HEK293 (cell line): ENCODE measurements around the gene CDH8.

ENCODE experiments used
- CTCF ChIA-PET: fragments of 350-600 bp; formaldehyde crosslinking; extraction: SDS; loops from one replicate; lab custom pipeline; 2021; ENCODE audit warnings: antibody characterized with exemption; lab: Yijun Ruan, JAX
- POLR2A ChIA-PET: fragments of 300-600 bp; formaldehyde crosslinking; extraction: SDS; loops from one replicate; lab custom pipeline; 2020; ENCODE audit warnings: antibody characterized with exemption, inconsistent platforms; lab: Yijun Ruan, JAX
- H3K27ac ChIP-seq: fragments of 200-500 bp; sonication (Bioruptor generic); 2 replicates; pipeline ENCODE4 v1.5.1; 2014; ENCODE audit warnings: low read depth, low read length, control low read depth, inconsistent platforms; ENCODE audit errors: extremely low read depth
- H3K36me3 ChIP-seq, 2 experiments: fragments of 200-500 bp in 1 of 2; sonication (Bioruptor generic) in 1 of 2; 1 replicate in 1 of 2; 2 replicates in 1 of 2; pipeline ENCODE4 v1.5.1; 2014 to 2017; ENCODE audit warnings: inconsistent platforms in 2 of 2, low read length in 2 of 2; ENCODE audit not compliant: control insufficient read depth in 2 of 2, insufficient read depth in 1 of 2
- H3K4me1 ChIP-seq: fragments of 200-500 bp; sonication (Bioruptor generic); 2 replicates; pipeline ENCODE4 v1.5.1; 2014; ENCODE audit warnings: mild to moderate bottlenecking, low read length, inconsistent platforms; ENCODE audit not compliant: control insufficient read depth, insufficient read depth
- H3K4me3 ChIP-seq: 2 replicates; pipeline ENCODE4 v1.5.1; 2011; ENCODE audit warnings: low read depth, mild to moderate bottlenecking, control low read depth, low read length, moderate library complexity
- H3K9me3 ChIP-seq: fragments of 200-500 bp; sonication (Bioruptor generic); 2 replicates; pipeline ENCODE4 v1.5.1; 2014; ENCODE audit warnings: low read depth, low read length, inconsistent platforms; ENCODE audit not compliant: control insufficient read depth, insufficient read depth
- ELK4 ChIP-seq: IDR thresholded peaks from 2 replicates; pipeline ENCODE4 v1.6.1; 2011; ENCODE audit warnings: mild to moderate bottlenecking, low read depth, low read length, borderline replicate concordance
- FEZF1 ChIP-seq: fragments of 450-650 bp; formaldehyde crosslinking; IDR thresholded peaks from 2 replicates; pipeline ENCODE4 v1.5.1; 2016; ENCODE audit warnings: missing biosample characterization, missing genetic modification characterization
- GLI4 ChIP-seq: fragments of 450-650 bp; formaldehyde crosslinking; IDR thresholded peaks from 2 replicates; pipeline ENCODE4 v1.5.1; 2016; ENCODE audit warnings: missing biosample characterization, missing genetic modification characterization
- GLIS1 ChIP-seq: fragments of 450-650 bp; formaldehyde crosslinking; IDR thresholded peaks from 2 replicates; pipeline ENCODE4 v1.5.1; 2016; ENCODE audit warnings: missing biosample characterization, missing genetic modification characterization
- KLF10 ChIP-seq: fragments of 450-650 bp; IDR thresholded peaks from 2 replicates; pipeline ENCODE4 v1.5.1; 2018; ENCODE audit warnings: missing biosample characterization, mild to moderate bottlenecking, missing genetic modification characterization
- KLF16 ChIP-seq: fragments of 450-650 bp; formaldehyde crosslinking; IDR thresholded peaks from 2 replicates; pipeline ENCODE4 v1.5.1; 2017; ENCODE audit warnings: missing biosample characterization, missing genetic modification characterization
- SCRT1 ChIP-seq: fragments of 450-650 bp; formaldehyde crosslinking; IDR thresholded peaks from 2 replicates; pipeline ENCODE4 v1.5.1; 2016; ENCODE audit warnings: missing biosample characterization, missing genetic modification characterization, borderline replicate concordance
- TRIM28 ChIP-seq: IDR thresholded peaks from 2 replicates; pipeline ENCODE4 v1.6.1; 2011; ENCODE audit warnings: low read length, control low read depth, borderline replicate concordance
- ZBTB48 ChIP-seq: fragments of 450-650 bp; formaldehyde crosslinking; IDR thresholded peaks from 2 replicates; pipeline ENCODE4 v1.5.1; 2016; ENCODE audit warnings: missing biosample characterization, missing genetic modification characterization
- ZFP69B ChIP-seq: fragments of 450-650 bp; formaldehyde crosslinking; IDR thresholded peaks from 2 replicates; pipeline ENCODE4 v1.5.1; 2016; ENCODE audit warnings: missing biosample characterization, missing genetic modification characterization
- ZNF16 ChIP-seq: fragments of 450-650 bp; formaldehyde crosslinking; IDR thresholded peaks from 2 replicates; pipeline ENCODE4 v1.5.1; 2016; ENCODE audit warnings: low read depth, missing biosample characterization, missing genetic modification characterization
- ZNF19 ChIP-seq: fragments of 450-650 bp; formaldehyde crosslinking; IDR thresholded peaks from 2 replicates; pipeline ENCODE4; 2016; ENCODE audit warnings: missing biosample characterization, missing genetic modification characterization, low read depth
- ZNF202 ChIP-seq: fragments of 450-650 bp; formaldehyde crosslinking; IDR thresholded peaks from 2 replicates; pipeline ENCODE4 v1.5.1; 2016; ENCODE audit warnings: missing biosample characterization, missing genetic modification characterization, borderline replicate concordance
- ZNF223 ChIP-seq: fragments of 450-650 bp; formaldehyde crosslinking; IDR thresholded peaks from 2 replicates; pipeline ENCODE4 v1.5.1; 2016; ENCODE audit warnings: missing biosample characterization, missing genetic modification characterization
- ZNF23 ChIP-seq: fragments of 450-650 bp; formaldehyde crosslinking; IDR thresholded peaks from 2 replicates; pipeline ENCODE4 v1.5.1; 2016; ENCODE audit warnings: missing biosample characterization, missing genetic modification characterization, borderline replicate concordance
- ZNF24 ChIP-seq: fragments of 450-650 bp; formaldehyde crosslinking; IDR thresholded peaks from 2 replicates; pipeline ENCODE4 v1.5.1; 2016; ENCODE audit warnings: missing biosample characterization, missing genetic modification characterization
- ZNF302 ChIP-seq: fragments of 450-650 bp; formaldehyde crosslinking; IDR thresholded peaks from 2 replicates; pipeline ENCODE4 v1.5.1; 2016; ENCODE audit warnings: missing biosample characterization, missing genetic modification characterization, low read depth
- ZNF354C ChIP-seq: fragments of 450-650 bp; formaldehyde crosslinking; IDR thresholded peaks from 2 replicates; pipeline ENCODE4 v1.5.1; 2016; ENCODE audit warnings: missing biosample characterization, missing genetic modification characterization, low read depth, borderline replicate concordance
- ZNF366 ChIP-seq: fragments of 450-650 bp; formaldehyde crosslinking; conservative IDR thresholded peaks from 2 replicates; pipeline ENCODE4 v1.5.1; 2016; ENCODE audit warnings: missing biosample characterization, missing genetic modification characterization
- ZNF391 ChIP-seq: fragments of 450-650 bp; formaldehyde crosslinking; IDR thresholded peaks from 2 replicates; pipeline ENCODE4 v1.5.1; 2016; ENCODE audit warnings: low read depth, missing biosample characterization, missing genetic modification characterization, borderline replicate concordance
- ZNF561 ChIP-seq: fragments of 450-650 bp; IDR thresholded peaks from 2 replicates; pipeline ENCODE4 v1.5.1; 2018; ENCODE audit warnings: missing biosample characterization, missing genetic modification characterization, borderline replicate concordance
- ZNF580 ChIP-seq: fragments of 450-650 bp; formaldehyde crosslinking; IDR thresholded peaks from 2 replicates; pipeline ENCODE4 v1.5.1; 2016; ENCODE audit warnings: missing biosample characterization, missing genetic modification characterization
- ZNF626 ChIP-seq: fragments of 450-650 bp; sonication (Bioruptor Pico); formaldehyde crosslinking; IDR thresholded peaks from 2 replicates; pipeline ENCODE4 v1.5.1; 2018; ENCODE audit warnings: missing biosample characterization, missing genetic modification characterization, inconsistent platforms
- ZNF629 ChIP-seq: fragments of 450-650 bp; formaldehyde crosslinking; IDR thresholded peaks from 2 replicates; pipeline ENCODE4 v1.5.1; 2017; ENCODE audit warnings: missing biosample characterization, missing genetic modification characterization
- ZNF639 ChIP-seq: fragments of 450-650 bp; formaldehyde crosslinking; IDR thresholded peaks from 2 replicates; pipeline ENCODE4 v1.5.1; 2016; ENCODE audit warnings: missing biosample characterization, missing genetic modification characterization
- ZNF701 ChIP-seq: fragments of 450-650 bp; formaldehyde crosslinking; IDR thresholded peaks from 2 replicates; pipeline ENCODE4 v1.5.1; 2016; ENCODE audit warnings: missing biosample characterization, missing genetic modification characterization
- ZNF76 ChIP-seq: fragments of 450-650 bp; formaldehyde crosslinking; IDR thresholded peaks from 2 replicates; pipeline ENCODE4; 2016; ENCODE audit warnings: low read depth, missing biosample characterization, missing genetic modification characterization, borderline replicate concordance
- ZNF837 ChIP-seq: fragments of 450-650 bp; formaldehyde crosslinking; IDR thresholded peaks from 2 replicates; pipeline ENCODE4 v1.5.1; 2016; ENCODE audit warnings: missing biosample characterization, missing genetic modification characterization

Gene CDH8

GRCh38 chr16:62018301-62019060 lies 17.8 kb downstream of the CDH8 start:
- H3K9me3 ChIP-seq: no peaks in the 10 kb centered on the region
- TF ChIP-seq ZNF580 (tag by site-specific recombination): no peak
- no peak for TF ChIP-seq ZFP69B (tag by site-specific recombination)
- no peak for TF ChIP-seq GLI4 (tag by site-specific recombination)
- no peak for TF ChIP-seq ZNF16 (tag by site-specific recombination)
- no peak for TF ChIP-seq ZNF626 (tag by site-specific recombination)
- TF ChIP-seq ZNF19 (tag by site-specific recombination): no peak
- no peak for TF ChIP-seq ZNF24
- TF ChIP-seq ZNF354C (tag by site-specific recombination): no peak
- no peak for TF ChIP-seq SCRT1 (tag by site-specific recombination)
- TF ChIP-seq GLIS1 (tag by site-specific recombination): no peak
- TF ChIP-seq ZNF837: no peak
- TF ChIP-seq ELK4: no peak
- no peak for TF ChIP-seq ZNF202
- TF ChIP-seq ZNF23 (tag by site-specific recombination): no peak
- H3K4me1 ChIP-seq: no peaks in the 10 kb centered on the region
- no peak overlapping the region for H3K4me3 ChIP-seq
- CTCF ChIA-PET: no interaction called here
- POLR2A ChIA-PET: no interaction called here
- H3K36me3 ChIP-seq: no peaks in the 10 kb centered on the region
- no peak overlapping the region for H3K27ac ChIP-seq

- no peak overlapping the region for H3K27ac ChIP-seq
- no peaks in the 10 kb centered on the region for H3K4me1 ChIP-seq
- H3K9me3 ChIP-seq: no peaks in the 10 kb centered on the region
- ChIA-PET POLR2A (no interaction called here), CTCF (interaction anchor here (1.6 kb wide), 1 partner anchor 63 kb away, joined by 3 read pairs; no protein-coding TSS in a partner anchor)
- H3K36me3 ChIP-seq: no peaks in the 10 kb centered on the region
- TF ChIP-seq ZBTB48 (tag by site-specific recombination) (no peak), TRIM28 (peak; percentile 38; the same call in 1 of the 2 replicates)
- H3K4me3 ChIP-seq: no peak overlapping the region
Measured at GRCh38 chr16:62014319-62014923, 21.8 kb downstream of the CDH8 start.

- CTCF ChIA-PET: no interaction called here
Measured at GRCh38 chr16:62010186-62010585, 26.1 kb downstream of the CDH8 start.

More at GRCh38 chr16:62010186-62010585, 26.1 kb downstream of the CDH8 start:
- TF ChIP-seq ZNF302: no peak
- no peak for TF ChIP-seq FEZF1
- no peak for TF ChIP-seq ZNF223
- no peak for TF ChIP-seq KLF10
- TF ChIP-seq ZNF24: no peak
- TF ChIP-seq ZNF561 (tag by site-specific recombination): no peak
- no peak for TF ChIP-seq ZNF366
- TF ChIP-seq ZNF639 (tag by site-specific recombination): no peak
- no peak for TF ChIP-seq ZNF629
- TF ChIP-seq ZNF701 (tag by site-specific recombination): no peak
- TF ChIP-seq ZNF76 (tag by site-specific recombination): no peak
- TF ChIP-seq KLF16 (tag by site-specific recombination): no peak
- no peak for TF ChIP-seq ZNF391 (tag by site-specific recombination)
- Histone ChIP-seq H3K27ac (no peak overlapping the region), H3K9me3 (no peaks in the 10 kb centered on the region), H3K4me3 (no peak overlapping the region), H3K36me3 (no peaks in the 10 kb centered on the region), H3K4me1 (no peaks in the 10 kb centered on the region)
- POLR2A ChIA-PET: no interaction called here
